Measurements from ENCODE around the gene RBP5. TPM values are rescaled to one million over a fixed set of nuclear protein-coding genes. Genes with fewer than 3 reads are reported as not detected.

Gene RBP5
- total and polyA plus RNA-seq, 9 of the 15 experiments (the other 6 are each of a cell fraction or from before 2014, with no cell fraction given), result 8.6 to 22.5 (median 11.4) TPM

DNA sequence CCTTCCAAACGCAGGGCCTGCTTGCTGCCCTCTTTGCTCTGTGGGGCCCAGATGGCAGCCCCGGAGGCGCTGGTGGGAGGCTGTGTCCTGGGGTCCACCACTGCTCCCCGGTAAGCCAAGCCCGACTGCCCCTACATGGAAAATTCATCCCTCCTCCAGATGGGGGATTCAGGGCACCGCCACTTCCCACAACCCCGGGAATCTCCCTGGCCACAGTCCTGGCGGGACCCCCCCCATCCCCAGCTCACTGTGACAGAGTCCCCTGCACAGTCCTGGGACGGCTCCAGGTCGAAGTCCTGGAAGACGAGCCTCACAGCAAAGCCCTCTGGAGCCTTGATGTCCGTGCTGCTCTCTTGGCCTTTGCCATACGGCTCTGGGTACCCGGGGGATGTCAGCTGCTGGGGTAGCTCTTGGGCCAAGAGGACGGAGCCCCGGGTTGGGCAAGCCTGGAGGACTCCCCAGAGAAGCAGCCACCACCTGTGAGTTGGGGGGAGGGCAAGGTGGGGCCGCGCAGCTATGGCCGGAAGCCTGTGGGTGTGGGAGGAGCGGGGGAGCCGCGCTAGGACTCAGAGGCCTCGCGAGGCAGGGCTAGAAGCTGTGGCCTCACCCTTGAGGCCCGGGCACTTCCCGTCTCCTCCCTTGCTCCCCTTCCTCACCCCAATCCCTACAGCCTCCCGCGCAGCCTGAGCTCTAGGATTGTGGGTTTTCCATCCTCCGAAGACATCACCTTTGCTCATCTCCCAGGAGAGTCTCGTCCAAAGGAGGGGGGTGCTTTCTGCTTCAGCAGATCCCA, 20.5 kb downstream of the RBP5 start (continued):
- TF ChIP-seq, protein P1, sequence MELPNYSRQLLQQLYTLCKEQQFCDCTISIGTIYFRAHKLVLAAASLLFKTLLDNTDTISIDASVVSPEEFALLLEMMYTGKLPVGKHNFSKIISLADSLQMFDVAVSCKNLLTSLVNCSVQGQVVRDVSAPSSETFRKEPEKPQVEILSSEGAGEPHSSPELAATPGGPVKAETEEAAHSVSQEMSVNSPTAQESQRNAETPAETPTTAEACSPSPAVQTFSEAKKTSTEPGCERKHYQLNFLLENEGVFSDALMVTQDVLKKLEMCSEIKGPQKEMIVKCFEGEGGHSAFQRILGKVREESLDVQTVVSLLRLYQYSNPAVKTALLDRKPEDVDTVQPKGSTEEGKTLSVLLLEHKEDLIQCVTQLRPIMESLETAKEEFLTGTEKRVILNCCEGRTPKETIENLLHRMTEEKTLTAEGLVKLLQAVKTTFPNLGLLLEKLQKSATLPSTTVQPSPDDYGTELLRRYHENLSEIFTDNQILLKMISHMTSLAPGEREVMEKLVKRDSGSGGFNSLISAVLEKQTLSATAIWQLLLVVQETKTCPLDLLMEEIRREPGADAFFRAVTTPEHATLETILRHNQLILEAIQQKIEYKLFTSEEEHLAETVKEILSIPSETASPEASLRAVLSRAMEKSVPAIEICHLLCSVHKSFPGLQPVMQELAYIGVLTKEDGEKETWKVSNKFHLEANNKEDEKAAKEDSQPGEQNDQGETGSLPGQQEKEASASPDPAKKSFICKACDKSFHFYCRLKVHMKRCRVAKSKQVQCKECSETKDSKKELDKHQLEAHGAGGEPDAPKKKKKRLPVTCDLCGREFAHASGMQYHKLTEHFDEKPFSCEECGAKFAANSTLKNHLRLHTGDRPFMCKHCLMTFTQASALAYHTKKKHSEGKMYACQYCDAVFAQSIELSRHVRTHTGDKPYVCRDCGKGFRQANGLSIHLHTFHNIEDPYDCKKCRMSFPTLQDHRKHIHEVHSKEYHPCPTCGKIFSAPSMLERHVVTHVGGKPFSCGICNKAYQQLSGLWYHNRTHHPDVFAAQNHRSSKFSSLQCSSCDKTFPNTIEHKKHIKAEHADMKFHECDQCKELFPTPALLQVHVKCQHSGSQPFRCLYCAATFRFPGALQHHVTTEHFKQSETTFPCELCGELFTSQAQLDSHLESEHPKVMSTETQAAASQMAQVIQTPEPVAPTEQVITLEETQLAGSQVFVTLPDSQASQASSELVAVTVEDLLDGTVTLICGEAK (IDR thresholded peaks at IDR 0.05), result peak; percentile 38; the same call in 1 of the 2 replicates
- TF ChIP-seq, protein P1 (CRISPR knock-in tag; IDR thresholded peaks at IDR 0.05), result no peak
- TF ChIP-seq PTRF (tag; IDR thresholded peaks at IDR 0.05) (no peak), CXXC5 (CRISPR knock-in tag; IDR thresholded peaks at IDR 0.05) (peak; percentile 44; the same call in 1 of the 2 replicates), POLR2G (IDR thresholded peaks at IDR 0.05; ENCODE audit: low read depth, low read length) (peak; percentile 88), SMARCA4 (IDR thresholded peaks at IDR 0.05) (0 out of 2 replicates have a peak, but pooled peaks have one; percentile 10), BRCA1 (IDR thresholded peaks at IDR 0.05) (no peak), BRCA1 (CRISPR knock-in tag; IDR thresholded peaks at IDR 0.05) (no peak), HDAC1 (IDR thresholded peaks at IDR 0.05) (0 out of 4 replicates have a peak, but pooled peaks of 1 of the 2 experiments have one; percentile 31), ZNF3 (CRISPR knock-in tag; IDR thresholded peaks at IDR 0.05) (no peak), FOSL1 (tag; conservative IDR thresholded peaks at IDR 0.05) (0 out of 2 replicates have a peak, but pooled peaks have one; percentile 9), MTA3 (IDR thresholded peaks at IDR 0.05; ENCODE audit: borderline replicate concordance) (0 out of 2 replicates have a peak, but pooled peaks have one; percentile 23), RUNX1 (IDR thresholded peaks at IDR 0.05; ENCODE audit: low read depth) (no peak), RBM39 (optimal IDR thresholded peaks at IDR 0.05; ENCODE audit: low read depth, low read length) (peak; percentile 23), ETV5 (CRISPR knock-in tag; IDR thresholded peaks at IDR 0.05; ENCODE audit: low read depth) (peak; percentile 94)
- TF ChIP-seq, protein P2, sequence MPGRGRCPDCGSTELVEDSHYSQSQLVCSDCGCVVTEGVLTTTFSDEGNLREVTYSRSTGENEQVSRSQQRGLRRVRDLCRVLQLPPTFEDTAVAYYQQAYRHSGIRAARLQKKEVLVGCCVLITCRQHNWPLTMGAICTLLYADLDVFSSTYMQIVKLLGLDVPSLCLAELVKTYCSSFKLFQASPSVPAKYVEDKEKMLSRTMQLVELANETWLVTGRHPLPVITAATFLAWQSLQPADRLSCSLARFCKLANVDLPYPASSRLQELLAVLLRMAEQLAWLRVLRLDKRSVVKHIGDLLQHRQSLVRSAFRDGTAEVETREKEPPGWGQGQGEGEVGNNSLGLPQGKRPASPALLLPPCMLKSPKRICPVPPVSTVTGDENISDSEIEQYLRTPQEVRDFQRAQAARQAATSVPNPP (IDR thresholded peaks at IDR 0.05; ENCODE audit: borderline replicate concordance, insufficient read depth, insufficient read length), result no peak
- TF ChIP-seq, protein P3, sequence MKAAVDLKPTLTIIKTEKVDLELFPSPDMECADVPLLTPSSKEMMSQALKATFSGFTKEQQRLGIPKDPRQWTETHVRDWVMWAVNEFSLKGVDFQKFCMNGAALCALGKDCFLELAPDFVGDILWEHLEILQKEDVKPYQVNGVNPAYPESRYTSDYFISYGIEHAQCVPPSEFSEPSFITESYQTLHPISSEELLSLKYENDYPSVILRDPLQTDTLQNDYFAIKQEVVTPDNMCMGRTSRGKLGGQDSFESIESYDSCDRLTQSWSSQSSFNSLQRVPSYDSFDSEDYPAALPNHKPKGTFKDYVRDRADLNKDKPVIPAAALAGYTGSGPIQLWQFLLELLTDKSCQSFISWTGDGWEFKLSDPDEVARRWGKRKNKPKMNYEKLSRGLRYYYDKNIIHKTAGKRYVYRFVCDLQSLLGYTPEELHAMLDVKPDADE (conservative IDR thresholded peaks at IDR 0.05; ENCODE audit: control insufficient read depth, low read depth, low read length), result peak; percentile 77; the same call in 1 of the 2 replicates
